Measurements from ENCODE around the gene RIC1. TPM values are rescaled to one million over a fixed set of nuclear protein-coding genes. Genes with fewer than 3 reads are reported as not detected.

The RIC1 gene
- total and polyA plus RNA-seq, 2 of the 4 experiments (the other 2 are of a cell fraction), result 28.8 to 76.9 TPM

DNA sequence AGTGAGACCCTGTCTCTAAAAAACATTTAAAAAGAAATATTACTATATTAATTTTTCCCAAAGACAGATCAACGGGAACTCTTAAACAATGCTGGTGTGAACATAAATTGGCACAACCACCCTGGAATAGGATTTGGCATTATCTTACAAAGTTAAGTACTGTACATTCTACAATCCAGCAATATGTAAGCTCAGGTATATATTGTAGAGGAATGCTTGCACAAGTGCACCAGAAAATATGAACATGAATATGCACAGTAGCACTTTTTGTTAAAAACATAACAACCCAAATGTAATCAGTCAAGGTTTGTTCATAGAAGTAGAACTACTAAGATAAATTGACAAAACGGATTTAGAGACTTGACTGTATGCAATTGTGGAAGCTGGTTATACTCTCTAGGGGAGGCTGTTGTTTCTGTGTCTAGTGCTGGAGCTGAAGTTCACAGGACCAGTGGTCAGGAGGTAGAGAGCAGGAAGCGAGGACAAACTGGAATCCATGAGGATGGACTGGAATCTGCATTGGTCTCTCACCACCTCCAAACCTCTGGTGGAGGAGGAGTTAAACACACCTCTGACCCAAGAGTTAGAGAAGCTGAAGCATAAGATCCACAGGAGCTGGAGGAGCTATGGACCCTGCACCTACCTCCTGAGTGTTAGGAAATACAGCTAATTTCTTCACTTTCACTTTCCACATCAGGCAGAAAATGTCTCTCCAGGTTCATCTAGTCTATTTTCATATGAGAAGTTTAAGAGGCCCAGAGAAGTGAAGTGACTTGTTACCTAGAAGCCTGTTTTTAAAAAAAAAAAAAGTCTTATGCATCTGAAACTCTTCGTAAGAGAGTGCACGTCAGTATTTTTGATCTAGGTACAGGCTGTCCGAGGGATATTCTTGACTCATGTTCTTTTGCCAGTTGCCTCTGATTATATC lies 20.3 kb upstream of the RIC1 start (continued):
- no peak for TF ChIP-seq CEBPB (IDR thresholded peaks at IDR 0.05; ENCODE audit: low read depth, low read length)
- TF ChIP-seq MAFK (IDR thresholded peaks at IDR 0.05; ENCODE audit: low read depth, low read length), result no peak

DNA sequence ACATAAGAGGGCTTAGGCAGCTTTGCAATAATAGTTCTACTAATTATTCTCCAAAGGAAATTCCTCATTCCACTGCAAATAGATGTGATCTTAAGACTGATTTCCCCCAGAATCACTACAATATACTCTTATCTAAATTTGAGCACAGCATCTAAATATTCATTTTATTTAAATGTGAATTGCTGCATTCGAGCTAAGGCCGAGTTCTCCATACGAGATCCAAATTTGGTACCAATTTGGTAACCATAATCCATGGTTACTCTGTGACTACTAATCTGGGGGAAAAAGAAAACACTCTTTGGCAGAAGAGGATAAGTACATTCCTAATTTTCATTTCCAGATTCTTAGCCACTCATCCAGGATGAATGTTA lies 19.7 kb upstream of the RIC1 start:
- H2AK9ac ChIP-seq (replicated peaks; ENCODE audit: low read depth, low read length, poor library complexity), result no peak overlapping the region
- H4K91ac ChIP-seq (ENCODE audit: insufficient read depth, low read depth, low read length), result no peak overlapping the region
- no peak overlapping the region for H3K4me3 ChIP-seq (ENCODE audit: insufficient read depth, low read depth, low read length)
- H3K27me3 ChIP-seq (ENCODE audit: control insufficient read depth, insufficient read depth, low read length), result no peaks in the 10 kb centered on the region
- no CpG with 5 or more reads among the region's 3 CpGs for WGBS, 2 experiments (ENCODE audit: extremely low coverage in 2 of 2, insufficient read length in 1 of 2)
- H4K5ac ChIP-seq (ENCODE audit: low read depth, low read length), result no peak overlapping the region
- ATAC-seq (ENCODE audit: low read depth), result no peak
- H3K79me1 ChIP-seq (ENCODE audit: low read depth in 1 of 2, low read length in 2 of 2), result peaks cover 0 to 4% of the 10 kb centered on the region in 2 experiments; a peak in 1 of 4 replicates
- ChIA-PET CTCF (no interaction called here), POLR2A (ENCODE audit: unreplicated experiment) (interaction anchor here (0.9 kb wide), 1 partner anchor 8 kb away, joined by 3 read pairs; no protein-coding TSS in a partner anchor)
- H2AK5ac ChIP-seq (ENCODE audit: low read depth, low read length), result no peak overlapping the region
- H2BK20ac ChIP-seq (ENCODE audit: low read depth, low read length), result no peak overlapping the region
- no peak overlapping the region for H3K14ac ChIP-seq (replicated peaks; ENCODE audit: low read depth, low read length)
- intact Hi-C loops (cut with micrococcal nuclease), result no loop called here
- no TSS peak for BruUV-seq (replicated peaks)
- H3K36me3 ChIP-seq (ENCODE audit: control insufficient read depth, insufficient read depth, low read length), result 0 out of 2 replicates have a peak, but pooled peaks cover 1% of the 10 kb centered on the region
- no peak overlapping the region for H2BK5ac ChIP-seq (ENCODE audit: low read depth, low read length, poor library complexity, severe bottlenecking)
- H3K4me1 ChIP-seq (ENCODE audit: control insufficient read depth, insufficient read depth, low read length), result no peaks in the 10 kb centered on the region
- H3K18ac ChIP-seq (ENCODE audit: low read depth, low read length), result no peak overlapping the region
- no peak overlapping the region for H2BK120ac ChIP-seq (ENCODE audit: low read depth, low read length)
- in situ Hi-C loops (cut with MboI; ENCODE audit: low sequenced_read_pairs), result loop anchor here (10.0 kb wide), 1 partner anchor 56 kb away; no protein-coding TSS in a partner anchor
- H3K9me3 ChIP-seq (ENCODE audit: control insufficient read depth, insufficient read depth, low read length), result no peaks in the 10 kb centered on the region
- no peak overlapping the region for H2AFZ ChIP-seq (replicated peaks; ENCODE audit: low read length, poor library complexity)
- no peak overlapping the region for H3K9ac ChIP-seq (ENCODE audit: low read depth, low read length)
- no peak overlapping the region for H3K4me2 ChIP-seq (ENCODE audit: low read depth, low read length)
- no peaks in the 10 kb centered on the region for H4K20me1 ChIP-seq (ENCODE audit: insufficient read depth, low read length)
- no peak overlapping the region for H3K56ac ChIP-seq (ENCODE audit: extremely low read depth, insufficient read depth, low read length)
- H4K8ac ChIP-seq (ENCODE audit: low read depth in 2 of 2, low read length in 2 of 2), result no peak overlapping the region
- no peak overlapping the region for H3K23ac ChIP-seq (ENCODE audit: low read depth, low read length)
- H3K9me1 ChIP-seq (ENCODE audit: insufficient read depth, low read length), result no peaks in the 10 kb centered on the region
- no peak overlapping the region for H2BK15ac ChIP-seq (ENCODE audit: low read depth, low read length)
- H3K27ac ChIP-seq (ENCODE audit: insufficient read depth, low read length), result no peak overlapping the region
- dilution Hi-C loops (cut with HindIII; ENCODE audit: low sequenced_read_pairs, unreplicated experiment), result no loop called here
- no peak overlapping the region for H3K4ac ChIP-seq (ENCODE audit: low read depth, low read length)
- no peak for DNase-seq
- TF ChIP-seq RFX5 (IDR thresholded peaks at IDR 0.05; ENCODE audit: low read depth, low read length) (no peak), RCOR1 (IDR thresholded peaks at IDR 0.05; ENCODE audit: insufficient replicate concordance, low read length) (no peak), CEBPB (IDR thresholded peaks at IDR 0.05; ENCODE audit: low read depth, low read length) (no peak), BHLHE40 (IDR thresholded peaks at IDR 0.05; ENCODE audit: low read depth, low read length) (no peak), MAZ (IDR thresholded peaks at IDR 0.05; ENCODE audit: borderline replicate concordance, low read depth, low read length) (no peak), CHD1 (IDR thresholded peaks at IDR 0.05; ENCODE audit: low read depth, low read length) (no peak), SMC3 (IDR thresholded peaks at IDR 0.05; ENCODE audit: low read depth, low read length) (no peak), POLR2A (IDR thresholded peaks at IDR 0.05; ENCODE audit: low read depth, low read length) (no peak), RAD21 (IDR thresholded peaks at IDR 0.05; ENCODE audit: low read length) (no peak)
- TF ChIP-seq, protein P1, sequence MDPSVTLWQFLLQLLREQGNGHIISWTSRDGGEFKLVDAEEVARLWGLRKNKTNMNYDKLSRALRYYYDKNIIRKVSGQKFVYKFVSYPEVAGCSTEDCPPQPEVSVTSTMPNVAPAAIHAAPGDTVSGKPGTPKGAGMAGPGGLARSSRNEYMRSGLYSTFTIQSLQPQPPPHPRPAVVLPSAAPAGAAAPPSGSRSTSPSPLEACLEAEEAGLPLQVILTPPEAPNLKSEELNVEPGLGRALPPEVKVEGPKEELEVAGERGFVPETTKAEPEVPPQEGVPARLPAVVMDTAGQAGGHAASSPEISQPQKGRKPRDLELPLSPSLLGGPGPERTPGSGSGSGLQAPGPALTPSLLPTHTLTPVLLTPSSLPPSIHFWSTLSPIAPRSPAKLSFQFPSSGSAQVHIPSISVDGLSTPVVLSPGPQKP (IDR thresholded peaks at IDR 0.05; ENCODE audit: borderline replicate concordance, low read depth, low read length), result no peak
- TF ChIP-seq, protein P2, sequence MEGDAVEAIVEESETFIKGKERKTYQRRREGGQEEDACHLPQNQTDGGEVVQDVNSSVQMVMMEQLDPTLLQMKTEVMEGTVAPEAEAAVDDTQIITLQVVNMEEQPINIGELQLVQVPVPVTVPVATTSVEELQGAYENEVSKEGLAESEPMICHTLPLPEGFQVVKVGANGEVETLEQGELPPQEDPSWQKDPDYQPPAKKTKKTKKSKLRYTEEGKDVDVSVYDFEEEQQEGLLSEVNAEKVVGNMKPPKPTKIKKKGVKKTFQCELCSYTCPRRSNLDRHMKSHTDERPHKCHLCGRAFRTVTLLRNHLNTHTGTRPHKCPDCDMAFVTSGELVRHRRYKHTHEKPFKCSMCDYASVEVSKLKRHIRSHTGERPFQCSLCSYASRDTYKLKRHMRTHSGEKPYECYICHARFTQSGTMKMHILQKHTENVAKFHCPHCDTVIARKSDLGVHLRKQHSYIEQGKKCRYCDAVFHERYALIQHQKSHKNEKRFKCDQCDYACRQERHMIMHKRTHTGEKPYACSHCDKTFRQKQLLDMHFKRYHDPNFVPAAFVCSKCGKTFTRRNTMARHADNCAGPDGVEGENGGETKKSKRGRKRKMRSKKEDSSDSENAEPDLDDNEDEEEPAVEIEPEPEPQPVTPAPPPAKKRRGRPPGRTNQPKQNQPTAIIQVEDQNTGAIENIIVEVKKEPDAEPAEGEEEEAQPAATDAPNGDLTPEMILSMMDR (conservative IDR thresholded peaks at IDR 0.05; ENCODE audit: low read depth, low read length), result no peak
